HCT116 (cell line): Measurements from ENCODE around the gene CTU1. TPM values are rescaled to one million over a fixed set of nuclear protein-coding genes. Genes with fewer than 3 reads are reported as not detected.

ENCODE experiments used
- ATAC-seq: fragments of 200-7000 bp; cut with Tn5 transposase; 2 replicates; pipeline ENCODE4 v1.9.1; 2020; ENCODE audit warnings: mild to moderate bottlenecking, moderate library complexity
- BruUV-seq: library from RNA; stranded (reverse); fragments of 400-500 nt; replicated peaks from 2 replicates; lab custom pipeline; 2021; lab: Mats Ljungman, UMichigan
- CTCF ChIA-PET: fragments of 300-600 bp; sonication (Branson Sonifier 250); formaldehyde crosslinking; loops from one replicate; lab custom pipeline; 2021; ENCODE audit warnings: antibody characterized with exemption; lab: Charles Lee
- POLR2A ChIA-PET: fragments of 300-600, 350-600 bp; sonication (Branson Sonifier 250); formaldehyde crosslinking; loops from one replicate; lab custom pipeline; 2021; ENCODE audit warnings: antibody characterized with exemption; lab: Charles Lee
- RAD21 ChIA-PET, 2 experiments: fragments of 300-600 bp; sonication (Branson Sonifier 250); formaldehyde crosslinking; loops; one replicate each; lab custom pipeline; 2023; ENCODE audit warnings: low total read pairs in 2 of 2; ENCODE audit not compliant: uncharacterized antibody in 2 of 2, unreplicated experiment in 2 of 2, low non-redundant PET in 1 of 2; lab: Charles Lee
- DNase-seq: peaks from one replicate; pipeline ENCODE4 v3.0.0-alpha.2; 2010; ENCODE audit warnings: low read depth, low spot score
- H2AFZ ChIP-seq: fragments of 200-600 bp; shearing (Covaris generic), sonication (generic); 2 replicates; pipeline ENCODE4 v1.6.1; 2017; ENCODE audit warnings: low read depth, mixed run types, mixed read lengths, antibody characterized with exemption, low read length; ENCODE audit not compliant: poor library complexity, severe bottlenecking
- H3K27ac ChIP-seq: 2 replicates; pipeline ENCODE4 v1.5.1; 2012; ENCODE audit warnings: low read depth, low read length
- H3K27me3 ChIP-seq: fragments of 200-600 bp; sonication (generic); 2 replicates; pipeline ENCODE4 v1.6.1; 2016; ENCODE audit warnings: mixed run types, low read length, mixed read lengths; ENCODE audit not compliant: insufficient read depth
- H3K36me3 ChIP-seq, 2 experiments: fragments of 200-500 bp in 1 of 2; fragments of 200-600 bp in 1 of 2; sonication (Bioruptor generic) in 1 of 2; sonication (generic) in 1 of 2; 2 replicates each; pipeline versions ENCODE4 v1.5.1 to v1.6.1; 2014 to 2016; ENCODE audit warnings: low read length in 2 of 2, inconsistent platforms in 1 of 2, mixed read lengths in 1 of 2, mixed run types in 1 of 2; ENCODE audit not compliant: insufficient read depth in 2 of 2, control insufficient read depth in 1 of 2
- H3K4me1 ChIP-seq, 2 experiments: fragments of 200-600 bp in 1 of 2; sonication (generic) in 1 of 2; 2 replicates each; pipeline versions ENCODE4 v1.5.1 to v1.6.1; 2012 to 2017; ENCODE audit warnings: low read length in 2 of 2, inconsistent platforms in 1 of 2, mild to moderate bottlenecking in 1 of 2, mixed read lengths in 1 of 2, mixed run types in 1 of 2, moderate library complexity in 1 of 2; ENCODE audit not compliant: insufficient read depth in 2 of 2, control insufficient read depth in 1 of 2
- H3K4me2 ChIP-seq: fragments of 200-600 bp; sonication (generic); 2 replicates; pipeline ENCODE4 v1.6.1; 2017; ENCODE audit warnings: mixed run types, low read length, mixed read lengths
- H3K4me3 ChIP-seq, 2 experiments: fragments of 200-600 bp in 1 of 2; sonication (generic) in 1 of 2; replicated peaks in 1 of 2; 2 replicates each; pipeline ENCODE4 v1.5.1; 2011 to 2016; ENCODE audit warnings: low read length in 2 of 2, control low read depth in 1 of 2, low read depth in 1 of 2, mild to moderate bottlenecking in 1 of 2, mixed read lengths in 1 of 2, mixed run types in 1 of 2
- H3K79me2 ChIP-seq: fragments of 200-600 bp; sonication (generic); 2 replicates; pipeline ENCODE4 v1.6.1; 2017; ENCODE audit warnings: mild to moderate bottlenecking, mixed run types, low read length, moderate library complexity, mixed read lengths; ENCODE audit not compliant: insufficient read depth
- H3K9ac ChIP-seq: fragments of 200-600 bp; sonication (generic); 2 replicates; pipeline ENCODE4 v1.6.1; 2016; ENCODE audit warnings: low read length, mixed read lengths
- H3K9me2 ChIP-seq: fragments of 200-600 bp; sonication (generic), shearing (Covaris generic); 2 replicates; pipeline ENCODE4 v1.6.1; 2017; ENCODE audit warnings: mixed run types, mild to moderate bottlenecking, moderate library complexity; ENCODE audit not compliant: insufficient read depth
- H3K9me3 ChIP-seq, 2 experiments: fragments of 200-500 bp in 1 of 2; fragments of 200-600 bp in 1 of 2; sonication (Bioruptor generic) in 1 of 2; sonication (generic) in 1 of 2; 2 replicates each; pipeline ENCODE4 v1.6.1; 2014 to 2017; ENCODE audit warnings: low read length in 2 of 2, mixed read lengths in 2 of 2, inconsistent platforms in 1 of 2, low read depth in 1 of 2, mild to moderate bottlenecking in 1 of 2, mixed run types in 1 of 2, moderate library complexity in 1 of 2; ENCODE audit not compliant: control insufficient read depth in 1 of 2, insufficient read depth in 1 of 2
- H4K20me1 ChIP-seq: fragments of 200-600 bp; sonication (generic), shearing (Covaris generic); 2 replicates; pipeline ENCODE4 v1.6.1; 2017; ENCODE audit warnings: mixed run types, mild to moderate bottlenecking, moderate library complexity; ENCODE audit not compliant: insufficient read depth
- EGR1 ChIP-seq: IDR thresholded peaks from 2 replicates; pipeline ENCODE4 v1.6.1; 2012; ENCODE audit warnings: low read depth
- ELF1 ChIP-seq: IDR thresholded peaks from 2 replicates; pipeline ENCODE4 v1.6.1; 2012; ENCODE audit warnings: low read depth, borderline replicate concordance
- EZH2 ChIP-seq: fragments of 200-600 bp; sonication (generic); IDR thresholded peaks from 2 replicates; pipeline ENCODE4 v1.6.1; 2017; ENCODE audit warnings: antibody characterized with exemption, mixed run types
- JUND ChIP-seq: IDR thresholded peaks from 2 replicates; pipeline ENCODE4 v1.6.1; 2012
- SIN3A ChIP-seq: IDR thresholded peaks from 2 replicates; pipeline ENCODE4 v1.6.1; 2012; ENCODE audit warnings: low read depth
- SRF ChIP-seq: IDR thresholded peaks from 2 replicates; pipeline ENCODE4 v1.6.1; 2012; ENCODE audit warnings: low read depth
- TCF7L2 ChIP-seq: IDR thresholded peaks from 2 replicates; pipeline ENCODE4 v1.7.0; 2011; ENCODE audit warnings: borderline replicate concordance, inconsistent platforms; ENCODE audit not compliant: insufficient read depth, insufficient read length; ENCODE audit errors: extremely low read depth
- YY1 ChIP-seq: IDR thresholded peaks from 2 replicates; pipeline ENCODE4 v1.6.1; 2011; ENCODE audit warnings: low read length, low read depth, moderate library complexity, mild to moderate bottlenecking; ENCODE audit not compliant: insufficient replicate concordance; ENCODE audit errors: extremely low read depth
- intact Hi-C: fragments of 100-400 bp; cut with micrococcal nuclease; formaldehyde crosslinking; loops from 2 replicates; pipeline ENCODE4 v1.10.0; 2022
- total RNA-seq: library from RNA; stranded (reverse); gene quantifications from one replicate; pipeline ENCODE4 v1.2.1, GENCODE V29; 2021; ENCODE audit not compliant: unreplicated experiment
- TF ChIP-seq, protein P1 (sequence below): IDR thresholded peaks from 2 replicates; pipeline ENCODE4 v1.6.1; 2012
- TF ChIP-seq, protein P2 (sequence below): IDR thresholded peaks from 2 replicates; pipeline ENCODE4 v1.6.1; 2011; ENCODE audit warnings: mild to moderate bottlenecking, low read length, moderate library complexity; ENCODE audit not compliant: insufficient replicate concordance; ENCODE audit errors: extremely low read depth
- TF ChIP-seq, protein P3 (sequence below): IDR thresholded peaks from 2 replicates; pipeline ENCODE4 v1.6.1; 2012; ENCODE audit warnings: low read depth

Gene CTU1
- total RNA-seq, 1 experiment from 2014 or later: 14.0 TPM

DNA sequence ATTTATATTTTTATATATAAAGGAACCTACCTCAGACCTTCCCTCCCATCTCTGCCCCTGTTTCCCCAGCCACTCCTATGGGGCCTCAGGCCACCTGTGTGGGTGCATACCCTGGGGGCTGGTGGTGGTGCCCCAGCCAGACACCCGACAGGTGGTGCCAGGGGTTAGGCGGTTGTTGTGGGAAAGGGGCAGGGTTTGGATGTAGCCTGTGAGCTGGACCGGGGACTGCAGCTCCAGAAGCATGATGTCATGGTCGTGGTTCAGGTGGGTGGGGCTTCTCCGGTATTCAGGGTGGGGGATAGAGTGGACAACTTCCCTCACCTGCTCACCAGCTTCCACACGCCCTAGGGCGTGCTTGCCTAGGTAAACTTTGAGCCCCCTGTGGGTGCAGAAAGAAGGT lies 48.5 kb downstream of the CTU1 start:
- H3K27me3 ChIP-seq: peaks cover under 1% of the 10 kb centered on the region; the same call in 1 of the 2 replicates
- BruUV-seq: no TSS peak
- no peaks in the 10 kb centered on the region for H3K79me2 ChIP-seq
- CTCF ChIA-PET: no interaction called here
- ATAC-seq (no peak), DNase-seq (no peak)
- no peak overlapping the region for H3K4me2 ChIP-seq
- H3K4me1 ChIP-seq: peaks cover 5 to 14% of the 10 kb centered on the region in 2 experiments
- H3K9me2 ChIP-seq: no peaks in the 10 kb centered on the region
- H3K9ac ChIP-seq: no peak overlapping the region
- no peaks in the 10 kb centered on the region for H3K9me3 ChIP-seq
- H4K20me1 ChIP-seq: no peaks in the 10 kb centered on the region
- H3K4me3 ChIP-seq: no peak overlapping the region
- TF ChIP-seq ELF1 (no peak), EGR1 (no peak), EZH2 (no peak), SRF (no peak), SIN3A (no peak), TCF7L2 (no peak), JUND (no peak), YY1 (no peak)
- TF ChIP-seq, protein P1, sequence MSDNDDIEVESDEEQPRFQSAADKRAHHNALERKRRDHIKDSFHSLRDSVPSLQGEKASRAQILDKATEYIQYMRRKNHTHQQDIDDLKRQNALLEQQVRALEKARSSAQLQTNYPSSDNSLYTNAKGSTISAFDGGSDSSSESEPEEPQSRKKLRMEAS: no peak
- TF ChIP-seq, protein P2, sequence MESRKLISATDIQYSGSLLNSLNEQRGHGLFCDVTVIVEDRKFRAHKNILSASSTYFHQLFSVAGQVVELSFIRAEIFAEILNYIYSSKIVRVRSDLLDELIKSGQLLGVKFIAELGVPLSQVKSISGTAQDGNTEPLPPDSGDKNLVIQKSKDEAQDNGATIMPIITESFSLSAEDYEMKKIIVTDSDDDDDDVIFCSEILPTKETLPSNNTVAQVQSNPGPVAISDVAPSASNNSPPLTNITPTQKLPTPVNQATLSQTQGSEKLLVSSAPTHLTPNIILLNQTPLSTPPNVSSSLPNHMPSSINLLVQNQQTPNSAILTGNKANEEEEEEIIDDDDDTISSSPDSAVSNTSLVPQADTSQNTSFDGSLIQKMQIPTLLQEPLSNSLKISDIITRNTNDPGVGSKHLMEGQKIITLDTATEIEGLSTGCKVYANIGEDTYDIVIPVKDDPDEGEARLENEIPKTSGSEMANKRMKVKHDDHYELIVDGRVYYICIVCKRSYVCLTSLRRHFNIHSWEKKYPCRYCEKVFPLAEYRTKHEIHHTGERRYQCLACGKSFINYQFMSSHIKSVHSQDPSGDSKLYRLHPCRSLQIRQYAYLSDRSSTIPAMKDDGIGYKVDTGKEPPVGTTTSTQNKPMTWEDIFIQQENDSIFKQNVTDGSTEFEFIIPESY: no peak
- TF ChIP-seq, protein P3, sequence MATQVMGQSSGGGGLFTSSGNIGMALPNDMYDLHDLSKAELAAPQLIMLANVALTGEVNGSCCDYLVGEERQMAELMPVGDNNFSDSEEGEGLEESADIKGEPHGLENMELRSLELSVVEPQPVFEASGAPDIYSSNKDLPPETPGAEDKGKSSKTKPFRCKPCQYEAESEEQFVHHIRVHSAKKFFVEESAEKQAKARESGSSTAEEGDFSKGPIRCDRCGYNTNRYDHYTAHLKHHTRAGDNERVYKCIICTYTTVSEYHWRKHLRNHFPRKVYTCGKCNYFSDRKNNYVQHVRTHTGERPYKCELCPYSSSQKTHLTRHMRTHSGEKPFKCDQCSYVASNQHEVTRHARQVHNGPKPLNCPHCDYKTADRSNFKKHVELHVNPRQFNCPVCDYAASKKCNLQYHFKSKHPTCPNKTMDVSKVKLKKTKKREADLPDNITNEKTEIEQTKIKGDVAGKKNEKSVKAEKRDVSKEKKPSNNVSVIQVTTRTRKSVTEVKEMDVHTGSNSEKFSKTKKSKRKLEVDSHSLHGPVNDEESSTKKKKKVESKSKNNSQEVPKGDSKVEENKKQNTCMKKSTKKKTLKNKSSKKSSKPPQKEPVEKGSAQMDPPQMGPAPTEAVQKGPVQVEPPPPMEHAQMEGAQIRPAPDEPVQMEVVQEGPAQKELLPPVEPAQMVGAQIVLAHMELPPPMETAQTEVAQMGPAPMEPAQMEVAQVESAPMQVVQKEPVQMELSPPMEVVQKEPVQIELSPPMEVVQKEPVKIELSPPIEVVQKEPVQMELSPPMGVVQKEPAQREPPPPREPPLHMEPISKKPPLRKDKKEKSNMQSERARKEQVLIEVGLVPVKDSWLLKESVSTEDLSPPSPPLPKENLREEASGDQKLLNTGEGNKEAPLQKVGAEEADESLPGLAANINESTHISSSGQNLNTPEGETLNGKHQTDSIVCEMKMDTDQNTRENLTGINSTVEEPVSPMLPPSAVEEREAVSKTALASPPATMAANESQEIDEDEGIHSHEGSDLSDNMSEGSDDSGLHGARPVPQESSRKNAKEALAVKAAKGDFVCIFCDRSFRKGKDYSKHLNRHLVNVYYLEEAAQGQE: no peak
- H3K27ac ChIP-seq: no peak overlapping the region
- POLR2A ChIA-PET: no interaction called here
- no peaks in the 10 kb centered on the region for H3K36me3 ChIP-seq
- RAD21 ChIA-PET: no interaction called here
- intact Hi-C loops: no loop called here
- H2AFZ ChIP-seq: no peak overlapping the region
